ENCODE data around the gene LRRC7. TPM values are rescaled to one million over a fixed set of nuclear protein-coding genes. Genes with fewer than 3 reads are reported as not detected.
"Not testable (repeated sequence)": the region's sequence is repeated elsewhere in the genome, so short reads cannot be mapped to it uniquely, and the experiment has no call there.

Gene LRRC7
- total RNA-seq, 1 donor from 2014 or later: 0.06 TPM

DNA sequence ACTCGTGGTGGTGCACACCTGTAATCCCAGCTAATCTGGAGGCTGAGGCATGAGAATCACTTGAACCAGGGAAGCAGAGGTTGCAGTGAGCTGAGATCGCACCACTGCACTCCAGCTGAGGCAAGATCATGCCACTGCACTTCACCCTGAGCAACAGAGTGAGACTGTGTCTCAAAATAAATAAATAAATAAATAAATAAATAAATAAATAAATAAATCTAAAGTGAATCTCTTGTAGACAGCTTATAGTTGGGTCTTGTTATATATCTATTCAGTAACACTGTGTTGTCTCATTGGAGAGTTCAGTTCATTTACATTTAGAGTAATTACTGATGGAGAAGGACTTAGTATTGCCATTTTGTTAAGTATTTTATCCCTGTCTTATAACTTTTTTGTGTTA is 379.2 kb downstream of the LRRC7 start:
- DNase-seq (ENCODE audit: extremely low read depth, low read depth, low spot score): no peak

DNA sequence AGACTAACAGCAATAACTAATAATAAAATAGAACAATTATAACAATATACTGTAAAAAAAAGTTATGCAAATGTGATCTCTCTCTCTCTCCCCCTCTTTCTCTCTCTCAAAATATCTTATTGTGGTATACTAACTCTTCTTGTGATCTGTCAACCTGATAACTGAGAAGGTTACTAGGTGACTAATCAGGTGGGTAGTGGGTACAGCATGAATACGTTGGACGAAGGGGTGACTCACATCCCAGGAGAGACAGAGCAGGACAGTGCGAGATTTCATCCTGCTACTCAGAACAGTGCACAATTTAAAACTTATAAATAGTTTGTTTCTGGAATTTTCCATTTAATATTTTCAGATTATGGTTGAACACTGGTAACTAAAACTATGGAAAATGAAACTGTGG is 380.1 kb downstream of the LRRC7 start:
- no peak for DNase-seq (ENCODE audit: extremely low read depth, low read depth, low spot score)

DNA sequence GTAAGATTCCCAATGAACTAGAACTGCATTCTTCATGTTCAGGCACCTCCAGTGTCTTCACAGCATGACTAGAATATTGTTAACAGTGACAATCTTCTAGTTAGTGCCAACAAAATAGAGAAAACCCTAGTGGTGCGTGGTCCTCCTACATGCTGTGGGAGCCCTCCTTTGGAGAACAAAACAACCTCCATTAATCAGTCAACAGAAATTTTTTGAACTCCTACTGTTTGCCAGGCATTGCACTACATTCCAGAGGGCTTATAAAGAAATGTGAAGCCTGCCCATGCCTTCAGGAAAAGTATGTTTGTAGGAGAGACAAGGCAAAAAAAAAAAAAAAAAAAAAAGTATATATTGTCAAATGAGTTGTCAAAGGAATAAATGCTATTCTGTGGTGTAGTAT is 385.0 kb downstream of the LRRC7 start:
- DNase-seq (ENCODE audit: extremely low read depth, low read depth, low spot score): no peak

- DNase-seq (ENCODE audit: extremely low read depth, low read depth, low spot score): not testable (repeated sequence)
Observed at GRCh38 chr1:69962452-69962851, 394.7 kb downstream of the LRRC7 start.

DNA sequence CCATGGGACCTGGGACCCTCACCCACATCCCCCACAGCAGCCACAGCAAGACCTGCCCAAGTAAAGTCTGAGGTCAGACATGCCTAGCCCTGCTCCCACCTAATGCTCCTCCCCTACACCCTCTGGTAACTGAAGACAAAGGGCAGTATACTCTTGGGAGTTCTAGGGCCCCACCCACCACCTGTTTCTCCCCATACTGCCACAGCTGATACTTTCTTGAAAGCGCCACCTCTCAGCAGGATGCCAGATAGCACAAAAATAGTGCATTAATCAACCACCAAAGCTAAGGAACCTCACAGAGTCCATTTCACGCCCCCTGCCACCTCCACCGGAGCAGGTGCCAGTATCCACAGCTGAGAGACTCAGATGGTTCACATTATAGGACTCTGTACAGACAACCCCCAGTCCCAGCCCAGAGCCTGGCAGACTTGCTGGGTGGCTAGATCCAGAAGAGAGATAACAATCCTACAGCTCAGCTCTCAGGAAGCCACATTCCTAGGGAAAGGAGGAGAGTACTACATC is 399.6 kb downstream of the LRRC7 start:
- DNase-seq (ENCODE audit: extremely low read depth, low read depth, low spot score): no peak

DNA sequence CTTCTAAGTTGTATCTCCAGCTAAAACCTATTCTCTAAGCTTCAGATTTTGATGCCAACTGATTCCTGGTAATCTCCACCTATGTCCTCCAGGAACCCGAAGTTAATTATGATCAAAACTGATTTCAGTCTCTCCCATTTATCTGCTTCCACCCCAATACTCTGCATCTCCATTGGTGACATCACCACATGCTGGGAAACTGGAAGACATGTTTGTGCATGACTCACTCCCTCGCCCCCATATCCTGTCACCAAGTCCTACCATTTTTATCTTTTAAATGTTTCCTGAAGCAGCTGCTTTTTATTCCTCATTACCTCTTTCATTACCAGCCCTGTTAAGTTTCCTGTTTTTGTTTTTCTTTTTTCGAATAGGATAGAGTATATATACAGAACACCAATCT is 409.2 kb downstream of the LRRC7 start:
- no peak for DNase-seq (ENCODE audit: extremely low read depth, low read depth, low spot score)

GRCh38 chr1:69982992-69983391 is 415.3 kb downstream of the LRRC7 start:
- DNase-seq (ENCODE audit: extremely low read depth, low read depth, low spot score): no peak

GRCh38 chr1:69985376-69985775 is 417.7 kb downstream of the LRRC7 start:
- no peak for DNase-seq (ENCODE audit: extremely low read depth, low read depth, low spot score)

- no peak for DNase-seq (ENCODE audit: extremely low read depth, low read depth, low spot score)
Observed at GRCh38 chr1:69985901-69986439, 418.2 kb downstream of the LRRC7 start.

DNA sequence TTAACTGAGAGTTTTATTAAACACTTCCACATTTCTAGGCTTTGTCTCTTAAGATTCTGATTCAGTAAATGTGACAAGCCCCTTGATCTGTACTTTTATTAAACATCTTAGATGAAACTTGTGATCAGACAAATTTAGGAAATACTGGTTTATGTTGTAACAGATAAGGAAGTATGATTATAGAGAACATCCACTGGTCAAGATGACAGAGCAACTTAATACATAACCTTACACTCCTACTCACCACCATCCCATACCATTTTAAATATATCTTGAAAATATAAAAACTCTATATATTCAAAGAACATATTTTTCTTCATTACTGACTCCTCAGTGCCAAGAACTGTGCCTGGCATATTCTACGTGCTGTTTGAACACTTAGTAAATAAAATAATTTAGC is 420.2 kb downstream of the LRRC7 start:
- DNase-seq (ENCODE audit: extremely low read depth, low read depth, low spot score): no peak

- no peak for DNase-seq (ENCODE audit: extremely low read depth, low read depth, low spot score)
Observed at GRCh38 chr1:69991644-69992043, 423.9 kb downstream of the LRRC7 start.

DNA sequence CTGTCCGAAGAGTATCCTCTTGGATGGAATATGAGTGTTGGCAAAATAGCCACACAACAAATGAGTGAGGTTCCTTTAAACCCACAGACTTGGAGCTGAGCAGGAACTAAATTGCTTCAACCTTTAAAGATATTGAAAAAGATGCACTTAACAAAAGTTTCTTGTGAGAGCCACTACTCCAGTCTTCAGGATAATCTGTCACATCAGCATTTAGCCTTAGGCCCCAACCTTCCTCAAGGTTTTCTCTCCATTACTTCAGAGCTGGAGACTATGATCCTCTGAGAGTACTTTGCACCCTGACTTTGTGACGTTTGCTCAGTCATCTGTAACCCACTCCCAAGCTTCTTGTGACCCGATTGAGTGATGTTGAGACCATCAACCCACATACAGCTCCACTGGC is 424.9 kb downstream of the LRRC7 start:
- no peak for DNase-seq (ENCODE audit: extremely low read depth, low read depth, low spot score)

DNA sequence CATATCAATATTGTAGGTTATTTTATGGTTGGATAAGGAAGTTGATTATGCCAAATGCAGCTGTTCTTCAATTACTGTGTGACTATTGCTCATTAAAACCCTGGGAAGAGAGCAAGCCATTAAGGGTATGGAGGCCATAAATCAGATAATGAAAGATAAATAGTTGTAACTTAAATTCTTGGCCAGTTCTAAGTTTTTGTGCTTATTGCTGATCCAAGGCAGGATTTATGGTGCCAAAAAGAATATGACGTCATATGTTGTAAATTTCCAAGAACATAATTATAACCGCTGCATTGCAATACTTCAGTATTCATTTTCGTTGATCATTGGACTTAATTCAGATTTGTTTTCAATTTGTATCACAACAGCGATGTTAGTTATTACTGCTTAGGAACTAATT is 426.1 kb downstream of the LRRC7 start:
- DNase-seq (ENCODE audit: extremely low read depth, low read depth, low spot score): no peak

DNA sequence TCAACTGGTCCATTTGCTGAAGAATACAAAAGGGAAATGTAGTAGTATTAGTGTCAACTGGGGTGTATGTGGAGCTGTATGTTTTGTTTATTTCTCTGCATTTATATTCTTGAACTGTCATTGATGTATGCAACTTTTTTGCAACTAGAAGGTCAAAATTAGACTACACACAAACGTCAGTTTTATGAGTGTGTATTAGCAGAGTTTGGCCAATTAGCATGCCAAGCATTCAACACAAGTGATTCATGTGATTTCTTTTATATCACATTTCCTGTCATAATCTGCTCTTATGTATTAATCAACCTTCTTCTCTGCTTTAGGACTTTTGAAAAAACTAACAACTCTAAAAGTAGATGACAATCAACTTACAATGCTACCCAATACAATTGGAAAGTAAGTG is 426.5 kb downstream of the LRRC7 start:
- DNase-seq (ENCODE audit: extremely low read depth, low read depth, low spot score): no peak

- no peak for DNase-seq (ENCODE audit: extremely low read depth, low read depth, low spot score)
Observed at GRCh38 chr1:69998847-69999246, 431.1 kb downstream of the LRRC7 start.

DNA sequence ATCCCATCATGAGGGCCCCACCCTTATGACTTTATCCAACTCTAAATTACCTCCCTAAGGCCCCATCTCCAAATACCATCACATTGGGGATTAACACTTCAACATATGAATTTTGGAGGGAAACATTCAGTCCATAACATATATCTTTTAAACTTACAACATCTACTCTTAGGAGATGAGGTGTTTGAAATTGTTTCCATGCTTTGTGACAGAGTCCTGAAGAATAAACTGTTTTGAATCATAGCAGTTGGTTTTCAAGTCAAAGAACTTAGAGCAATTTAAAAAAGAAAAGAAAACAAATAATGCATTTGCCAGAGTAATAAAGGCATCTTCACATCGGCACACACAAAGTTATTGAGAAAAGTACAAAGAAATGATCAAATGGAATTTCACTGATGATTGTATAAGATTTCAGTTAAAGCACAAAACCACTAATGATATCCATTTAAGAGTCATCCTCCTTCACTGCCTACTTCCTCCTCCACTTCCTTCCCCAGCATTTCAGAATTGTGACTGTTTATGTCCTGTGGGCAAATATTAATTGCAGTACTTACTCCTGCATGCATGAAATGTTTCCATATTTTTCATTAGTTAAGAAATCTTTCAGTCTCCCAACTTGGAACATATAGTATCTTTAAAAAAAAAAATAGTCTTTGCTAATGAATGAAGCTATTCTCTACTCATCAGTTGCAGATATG is 435.6 kb downstream of the LRRC7 start:
- DNase-seq (ENCODE audit: extremely low read depth, low read depth, low spot score): no peak

DNA sequence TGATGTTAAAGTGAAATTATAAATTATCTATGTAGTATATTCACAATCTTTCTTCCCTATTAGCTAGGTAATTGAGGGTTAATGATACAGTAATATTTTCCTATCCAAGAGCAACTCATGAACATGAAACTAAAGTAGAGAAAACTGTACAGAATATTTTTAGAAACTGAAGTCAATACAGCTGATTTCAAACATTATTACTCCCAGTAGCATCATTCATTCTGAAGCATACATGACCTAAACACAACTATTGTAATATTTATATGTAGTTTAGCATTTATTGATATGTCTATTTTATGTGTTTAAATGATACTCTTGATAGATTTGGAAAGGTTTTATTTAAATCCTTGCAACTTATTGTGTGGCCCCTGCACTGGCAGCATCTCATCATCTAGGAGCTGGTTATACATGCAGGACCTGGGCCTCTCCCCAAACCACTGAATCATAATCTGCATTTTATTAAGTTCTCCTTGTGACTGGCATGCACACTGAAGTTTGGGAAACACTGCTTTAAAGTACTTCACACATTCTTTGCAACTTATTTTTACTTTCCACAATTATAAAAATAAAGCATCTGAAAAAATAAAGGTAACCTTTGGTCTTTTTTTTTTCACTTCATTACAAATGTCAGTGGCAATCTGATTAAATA is 437.8 kb downstream of the LRRC7 start:
- DNase-seq (ENCODE audit: extremely low read depth, low read depth, low spot score): no peak

DNA sequence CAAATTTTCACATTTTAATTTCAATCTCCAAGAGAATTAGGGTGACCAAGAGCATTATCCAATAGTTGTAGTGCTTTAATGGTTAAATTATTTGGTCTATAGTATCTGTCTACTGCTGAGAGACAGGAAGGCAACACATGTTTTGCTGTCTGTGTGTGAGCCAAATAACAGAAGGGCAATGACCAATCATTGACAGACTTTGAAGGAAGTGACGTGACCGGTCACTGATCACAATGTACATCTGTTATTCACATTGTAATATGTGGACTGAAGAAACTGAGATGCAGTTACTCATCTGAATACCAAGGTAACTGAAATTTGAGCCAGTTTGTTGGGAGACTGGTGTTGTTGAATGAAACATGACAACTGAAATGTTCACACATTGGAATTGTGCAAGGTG is 440.9 kb downstream of the LRRC7 start:
- DNase-seq (ENCODE audit: extremely low read depth, low read depth, low spot score): no peak

DNA sequence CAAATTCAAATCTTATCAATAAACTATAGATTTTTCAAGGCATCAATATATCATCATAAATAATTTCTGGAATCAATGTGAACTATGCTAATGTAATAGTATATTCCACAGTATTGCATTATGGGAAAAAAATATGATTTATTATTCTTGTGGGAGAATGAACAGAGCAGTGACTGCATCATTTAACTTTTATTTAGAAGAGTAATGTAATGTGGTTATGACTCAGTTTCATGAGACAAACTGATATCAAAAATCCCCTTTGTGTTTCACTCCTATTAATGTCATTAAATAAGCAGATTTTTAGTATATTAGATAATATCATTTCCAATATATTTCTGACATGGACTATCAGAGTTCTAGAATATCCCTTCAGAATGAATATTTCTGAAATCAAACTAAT is 450.0 kb downstream of the LRRC7 start:
- no peak for DNase-seq (ENCODE audit: extremely low read depth, low read depth, low spot score)

DNA sequence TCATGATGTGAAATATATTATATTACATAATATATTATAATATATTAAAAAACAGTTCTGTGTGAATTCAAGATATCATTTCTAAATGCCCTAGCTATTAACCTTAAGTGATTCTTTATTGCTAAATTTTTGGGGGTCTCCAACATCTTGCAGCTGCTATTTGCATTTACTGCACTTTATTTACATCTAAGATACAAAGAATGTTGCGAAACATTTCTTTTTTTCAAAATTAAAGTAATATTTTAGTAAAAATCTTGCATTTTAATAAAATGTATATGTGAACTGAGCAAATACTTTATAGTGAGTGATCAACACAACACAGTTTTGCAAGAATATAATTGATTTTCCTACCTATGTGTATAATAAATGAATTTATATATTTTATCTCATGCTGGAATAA is 456.6 kb downstream of the LRRC7 start:
- DNase-seq (ENCODE audit: extremely low read depth, low read depth, low spot score): no peak

DNA sequence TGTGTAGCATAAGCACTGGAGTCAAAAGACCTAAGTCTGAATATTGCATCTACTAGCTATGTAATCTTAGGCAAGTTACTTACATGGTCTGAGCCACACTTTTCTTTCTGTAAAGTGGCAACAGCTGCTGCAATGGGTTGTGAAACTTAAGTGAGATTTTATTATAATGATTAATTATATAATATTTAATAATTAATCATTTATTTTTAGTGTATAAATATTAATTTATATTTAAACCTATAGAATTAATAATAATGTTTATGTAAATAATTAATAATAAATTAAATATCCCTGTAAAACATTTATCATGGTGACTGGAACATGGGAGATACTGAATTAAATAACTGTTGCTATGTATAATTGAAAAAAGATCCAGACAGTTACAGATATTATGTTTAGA is 457.3 kb downstream of the LRRC7 start:
- DNase-seq (ENCODE audit: extremely low read depth, low read depth, low spot score): no peak

GRCh38 chr1:70025846-70026245 is 458.1 kb downstream of the LRRC7 start:
- no peak for DNase-seq (ENCODE audit: extremely low read depth, low read depth, low spot score)

Measured in glomerular endothelial cell (primary cell).